Upper lobe of right lung (tissue), 1 donor: ENCODE data around the gene SLC44A4. TPM values are rescaled to one million over a fixed set of nuclear protein-coding genes. Genes with fewer than 3 reads are reported as not detected.
"Not testable (repeated sequence)": the region's sequence is repeated elsewhere in the genome, so short reads cannot be mapped to it uniquely, and the experiment has no call there.

ENCODE experiments used
- ATAC-seq: fragments of 200-7000 bp; cut with Tn5 transposase; one replicate; pipeline ENCODE4 v1.9.1; 2020; ENCODE audit warnings: mild to moderate bottlenecking, moderate library complexity
- DNase-seq: peaks from one replicate; pipeline ENCODE4 v3.0.0-alpha.2; 2020
- H3K27ac ChIP-seq: fragments of 200-600 bp; one replicate; pipeline ENCODE4 v1.8.0; 2022
- H3K27me3 ChIP-seq: fragments of 200-600 bp; one replicate; pipeline ENCODE4 v1.8.0; 2022; ENCODE audit warnings: mild to moderate bottlenecking
- H3K36me3 ChIP-seq: fragments of 200-600 bp; one replicate; pipeline ENCODE4 v1.8.0; 2022
- H3K4me1 ChIP-seq: fragments of 200-600 bp; one replicate; pipeline ENCODE4 v1.8.0; 2022
- H3K4me3 ChIP-seq: fragments of 200-600 bp; one replicate; pipeline ENCODE4 v1.8.0; 2022; ENCODE audit warnings: mild to moderate bottlenecking
- H3K9me3 ChIP-seq: fragments of 200-600 bp; one replicate; pipeline ENCODE4 v1.8.0; 2022
- intact Hi-C: fragments of 100-400 bp; cut with DNase I; formaldehyde crosslinking; loops from one replicate; pipeline ENCODE4 v1.11.0; 2022
- total RNA-seq: library from RNA; stranded (reverse); fragmentation: NEBNext Ultra II Directional; extraction: Animal tissue kit (Norgen Biotek cat#: 25700); gene quantifications from one replicate; pipeline ENCODE4 v1.2.1, GENCODE V29; 2021
- TF ChIP-seq, protein P1 (sequence below): fragments of 200-600 bp; IDR thresholded peaks from one replicate; pipeline ENCODE4 v1.8.0; 2022; ENCODE audit warnings: antibody characterized with exemption
- donor health status: DM: no; HTN: yes; CAD: no; lungs with severe emphysema.

The SLC44A4 gene
- total RNA-seq, 1 donor from 2014 or later = 23.1 TPM

DNA sequence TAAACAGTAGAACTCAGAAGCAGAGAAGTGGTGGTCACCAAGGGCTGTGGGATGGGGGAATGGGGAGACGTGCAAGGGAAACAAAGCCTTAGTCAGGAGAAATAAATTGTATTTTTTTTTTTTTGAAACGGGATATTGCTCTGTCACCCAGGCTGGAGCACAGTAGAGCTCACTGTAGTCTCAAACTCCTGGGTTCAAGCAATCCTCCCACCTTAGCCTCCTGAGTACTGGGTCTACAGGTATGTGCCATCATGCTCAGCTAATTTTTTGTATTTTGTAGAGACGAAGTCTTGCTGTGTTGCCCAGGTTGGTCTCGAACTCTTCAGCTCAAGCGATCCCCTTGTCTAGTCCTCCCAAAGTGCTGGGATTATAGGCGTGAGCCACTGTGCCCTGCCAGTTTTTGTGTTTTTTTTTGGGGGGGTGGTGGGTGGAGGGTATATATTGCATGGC is 47.9 kb downstream of the SLC44A4 start:
- TF ChIP-seq, protein P1, sequence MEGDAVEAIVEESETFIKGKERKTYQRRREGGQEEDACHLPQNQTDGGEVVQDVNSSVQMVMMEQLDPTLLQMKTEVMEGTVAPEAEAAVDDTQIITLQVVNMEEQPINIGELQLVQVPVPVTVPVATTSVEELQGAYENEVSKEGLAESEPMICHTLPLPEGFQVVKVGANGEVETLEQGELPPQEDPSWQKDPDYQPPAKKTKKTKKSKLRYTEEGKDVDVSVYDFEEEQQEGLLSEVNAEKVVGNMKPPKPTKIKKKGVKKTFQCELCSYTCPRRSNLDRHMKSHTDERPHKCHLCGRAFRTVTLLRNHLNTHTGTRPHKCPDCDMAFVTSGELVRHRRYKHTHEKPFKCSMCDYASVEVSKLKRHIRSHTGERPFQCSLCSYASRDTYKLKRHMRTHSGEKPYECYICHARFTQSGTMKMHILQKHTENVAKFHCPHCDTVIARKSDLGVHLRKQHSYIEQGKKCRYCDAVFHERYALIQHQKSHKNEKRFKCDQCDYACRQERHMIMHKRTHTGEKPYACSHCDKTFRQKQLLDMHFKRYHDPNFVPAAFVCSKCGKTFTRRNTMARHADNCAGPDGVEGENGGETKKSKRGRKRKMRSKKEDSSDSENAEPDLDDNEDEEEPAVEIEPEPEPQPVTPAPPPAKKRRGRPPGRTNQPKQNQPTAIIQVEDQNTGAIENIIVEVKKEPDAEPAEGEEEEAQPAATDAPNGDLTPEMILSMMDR = no peak
- DNase-seq (no peak), ATAC-seq (no peak)
- intact Hi-C loops = loop anchor here (10.0 kb wide), 1 partner anchor 136 kb away; no protein-coding TSS in a partner anchor
- Histone ChIP-seq H3K27me3 (no peaks in the 10 kb centered on the region), H3K36me3 (no peaks in the 10 kb centered on the region), H3K9me3 (no peaks in the 10 kb centered on the region), H3K4me1 (peaks cover 30% of the 10 kb centered on the region), H3K4me3 (peak overlapping the region; percentile 65), H3K27ac (peak overlapping the region; percentile 75)

DNA sequence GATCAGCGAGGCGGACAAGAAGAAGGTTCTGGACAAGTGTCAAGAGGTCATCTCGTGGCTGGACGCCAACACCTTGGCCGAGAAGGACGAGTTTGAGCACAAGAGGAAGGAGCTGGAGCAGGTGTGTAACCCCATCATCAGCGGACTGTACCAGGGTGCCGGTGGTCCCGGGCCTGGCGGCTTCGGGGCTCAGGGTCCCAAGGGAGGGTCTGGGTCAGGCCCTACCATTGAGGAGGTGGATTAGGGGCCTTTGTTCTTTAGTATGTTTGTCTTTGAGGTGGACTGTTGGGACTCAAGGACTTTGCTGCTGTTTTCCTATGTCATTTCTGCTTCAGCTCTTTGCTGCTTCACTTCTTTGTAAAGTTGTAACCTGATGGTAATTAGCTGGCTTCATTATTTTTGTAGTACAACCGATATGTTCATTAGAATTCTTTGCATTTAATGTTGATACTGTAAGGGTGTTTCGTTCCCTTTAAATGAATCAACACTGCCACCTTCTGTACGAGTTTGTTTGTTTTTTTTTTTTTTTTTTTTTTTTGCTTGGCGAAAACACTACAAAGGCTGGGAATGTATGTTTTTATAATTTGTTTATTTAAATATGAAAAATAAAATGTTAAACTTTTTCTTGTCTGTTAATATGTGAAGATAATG is 49.0 kb downstream of the SLC44A4 start:
- Histone ChIP-seq H3K4me3 (peak overlapping the region; percentile 65), H3K4me1 (peaks cover 41% of the 10 kb centered on the region), H3K27ac (peak overlapping the region; percentile 75), H3K27me3 (no peaks in the 10 kb centered on the region), H3K9me3 (no peaks in the 10 kb centered on the region), H3K36me3 (no peaks in the 10 kb centered on the region)
- DNase-seq (no peak), ATAC-seq (no peak)
- TF ChIP-seq, protein P1 = peak; percentile 52
- intact Hi-C loops = loop anchor here (10.0 kb wide), 1 partner anchor 135 kb away; no protein-coding TSS in a partner anchor

DNA sequence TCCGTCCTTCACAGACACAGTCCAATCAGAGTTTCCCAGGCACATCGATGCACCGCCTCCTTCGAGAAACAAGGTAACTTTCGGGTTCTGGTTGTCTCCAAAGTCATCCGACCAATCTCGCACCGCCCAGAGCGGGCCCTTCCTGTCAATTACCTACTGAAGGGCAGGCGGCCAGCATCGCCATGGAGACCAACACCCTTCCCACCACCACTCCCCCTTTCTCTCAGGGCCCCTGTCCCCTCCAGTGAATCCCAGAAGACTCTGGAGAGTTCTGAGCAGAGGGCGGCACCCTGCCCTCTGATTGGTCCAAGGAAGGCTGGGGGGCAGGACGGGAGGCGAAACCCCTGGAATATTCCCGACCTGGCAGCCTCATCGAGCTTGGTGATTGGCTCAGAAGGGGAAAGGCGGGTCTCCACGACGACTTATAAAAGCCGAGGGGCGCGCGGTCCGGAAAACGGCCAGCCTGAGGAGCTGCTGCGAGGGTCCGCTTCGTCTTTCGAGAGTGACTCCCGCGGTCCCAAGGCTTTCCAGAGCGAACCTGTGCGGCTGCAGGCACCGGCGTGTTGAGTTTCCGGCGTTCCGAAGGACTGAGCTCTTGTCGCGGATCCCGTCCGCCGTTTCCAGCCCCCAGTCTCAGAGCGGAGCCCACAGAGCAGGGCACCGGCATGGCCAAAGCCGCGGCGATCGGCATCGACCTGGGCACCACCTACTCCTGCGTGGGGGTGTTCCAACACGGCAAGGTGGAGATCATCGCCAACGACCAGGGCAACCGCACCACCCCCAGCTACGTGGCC is 51.3 kb downstream of the SLC44A4 start, which contains the start of gene HSPA1B:
Gene HSPA1B (plus strand): TSS at position 453 of the 794 bp plus-strand sequence. CDS start 213 bp downstream, at position 666.
- no peaks in the 10 kb centered on the region for H3K27me3 ChIP-seq
- peak; percentile 99 for DNase-seq
- H3K4me1 ChIP-seq = peaks cover 53% of the 10 kb centered on the region
- H3K36me3 ChIP-seq = no peaks in the 10 kb centered on the region
- H3K9me3 ChIP-seq = no peaks in the 10 kb centered on the region
- peak within 1 kb of the TSS; percentile 89 for H3K27ac ChIP-seq
- ATAC-seq = peak; percentile 95
- intact Hi-C loops = no loop called here
- TF ChIP-seq, protein P1 = no peak
- H3K4me3 ChIP-seq = peak within 1 kb of the TSS; percentile 62

DNA sequence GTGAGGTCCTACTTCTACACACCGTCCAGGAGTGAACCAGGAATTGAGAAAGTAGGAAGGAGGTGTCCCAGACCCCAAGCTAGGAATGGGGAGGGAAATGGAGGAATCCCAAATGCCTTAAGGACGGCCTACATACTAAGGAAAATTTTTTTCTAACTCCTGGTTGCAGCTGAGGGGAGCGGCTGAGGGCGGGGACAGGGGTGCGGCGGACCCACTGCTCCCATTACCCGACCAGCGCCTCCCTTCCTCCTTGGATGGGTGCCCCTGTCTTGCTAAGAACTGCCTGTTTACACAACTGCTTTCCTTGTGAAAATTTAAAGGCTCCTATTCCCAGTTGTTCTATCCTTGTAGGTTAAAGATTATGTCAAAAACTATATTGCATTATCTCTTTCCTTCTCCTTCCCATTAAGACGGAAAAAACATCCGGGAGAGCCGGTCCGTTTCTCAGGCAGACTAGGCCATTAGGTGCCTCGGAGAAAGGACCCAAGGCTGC is 52.0 kb downstream of the SLC44A4 start:
- Histone ChIP-seq H3K27ac (peak overlapping the region; percentile 89), H3K4me3 (peak overlapping the region; percentile 62), H3K36me3 (no peaks in the 10 kb centered on the region), H3K4me1 (peaks cover 52% of the 10 kb centered on the region), H3K27me3 (no peaks in the 10 kb centered on the region), H3K9me3 (no peaks in the 10 kb centered on the region)
- DNase-seq (peak; percentile 92), ATAC-seq (peak; percentile 57)
- TF ChIP-seq, protein P1 = no peak
- intact Hi-C loops = no loop called here

DNA sequence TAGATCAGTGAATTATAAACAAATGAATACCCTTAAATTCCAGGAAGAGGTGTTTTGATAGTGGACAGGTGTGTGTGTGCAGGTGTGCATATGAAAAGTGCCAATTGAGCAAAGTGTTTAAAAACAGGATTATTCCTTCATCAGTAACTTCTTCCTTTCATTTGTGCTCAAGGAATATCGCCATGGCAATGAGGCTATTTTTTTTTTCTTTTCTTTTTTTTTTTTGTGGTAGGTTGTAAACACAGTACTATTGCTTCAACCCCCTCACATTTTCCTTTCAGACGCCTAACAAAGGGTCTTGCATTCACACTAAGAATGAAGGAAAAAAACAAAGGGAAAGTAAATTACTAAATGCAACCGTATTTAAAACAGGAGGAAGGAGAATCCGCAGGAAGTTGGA is 53.2 kb downstream of the SLC44A4 start:
- H3K4me3 ChIP-seq = no peak overlapping the region
- no peaks in the 10 kb centered on the region for H3K36me3 ChIP-seq
- no peaks in the 10 kb centered on the region for H3K27me3 ChIP-seq
- H3K27ac ChIP-seq = peak overlapping the region; percentile 89
- H3K9me3 ChIP-seq = no peaks in the 10 kb centered on the region
- peaks cover 49% of the 10 kb centered on the region for H3K4me1 ChIP-seq
- ATAC-seq (no peak), DNase-seq (no peak)
- intact Hi-C loops = no loop called here
- TF ChIP-seq, protein P1 = no peak

DNA sequence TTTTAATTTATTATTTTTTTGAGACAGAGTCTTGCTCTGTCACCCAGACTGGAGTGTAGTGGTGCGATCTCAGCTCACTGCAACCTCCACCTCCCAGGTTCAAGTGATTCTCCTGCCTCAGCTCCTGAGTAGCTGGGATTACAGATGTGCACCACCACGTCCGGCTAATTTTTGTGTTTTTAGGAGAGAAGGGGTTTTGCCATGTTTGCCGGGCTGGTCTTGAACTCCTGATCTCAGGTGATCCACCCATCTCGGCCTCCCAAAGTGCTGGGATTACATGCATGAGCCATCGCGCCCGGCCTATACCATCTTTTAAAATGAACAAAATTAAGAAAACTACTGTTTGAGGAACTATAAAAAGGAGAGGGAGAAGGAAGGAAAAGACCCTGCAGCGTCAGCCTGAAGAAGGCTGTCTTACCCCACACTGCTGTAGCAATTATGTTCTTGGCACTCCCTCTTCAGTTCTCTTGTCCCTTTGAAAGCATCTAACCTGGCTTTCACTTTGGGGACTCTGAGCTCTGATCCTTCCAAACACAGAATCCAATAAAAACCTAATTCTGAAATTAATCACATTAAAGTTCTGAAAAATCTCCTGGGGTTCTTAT is 55.1 kb downstream of the SLC44A4 start:
- H3K36me3 ChIP-seq, H3K9me3 ChIP-seq, intact Hi-C loops, H3K27me3 ChIP-seq, H3K4me3 ChIP-seq, ATAC-seq, DNase-seq: not testable (repeated sequence)
- Histone ChIP-seq H3K27ac (peak overlapping the region; percentile 99), H3K4me1 (peaks cover 65% of the 10 kb centered on the region)
